ENCODE results near the gene INPP5A. TPM values are rescaled to one million over a fixed set of nuclear protein-coding genes. Genes with fewer than 3 reads are reported as not detected.

Gene INPP5A
- total and polyA plus RNA-seq, 4 donors: 37.7 to 112 (median 54.9) TPM

GRCh38 chr10:132748135-132748534, 210.5 kb downstream of the INPP5A start:
- DNase-seq: no peak
- H3K36me3 ChIP-seq (ENCODE audit: control insufficient read depth in 1 of 2, insufficient read depth in 2 of 2, low read length in 1 of 2): peaks cover 0 to 2% of the 10 kb centered on the region in 2 donors

DNA sequence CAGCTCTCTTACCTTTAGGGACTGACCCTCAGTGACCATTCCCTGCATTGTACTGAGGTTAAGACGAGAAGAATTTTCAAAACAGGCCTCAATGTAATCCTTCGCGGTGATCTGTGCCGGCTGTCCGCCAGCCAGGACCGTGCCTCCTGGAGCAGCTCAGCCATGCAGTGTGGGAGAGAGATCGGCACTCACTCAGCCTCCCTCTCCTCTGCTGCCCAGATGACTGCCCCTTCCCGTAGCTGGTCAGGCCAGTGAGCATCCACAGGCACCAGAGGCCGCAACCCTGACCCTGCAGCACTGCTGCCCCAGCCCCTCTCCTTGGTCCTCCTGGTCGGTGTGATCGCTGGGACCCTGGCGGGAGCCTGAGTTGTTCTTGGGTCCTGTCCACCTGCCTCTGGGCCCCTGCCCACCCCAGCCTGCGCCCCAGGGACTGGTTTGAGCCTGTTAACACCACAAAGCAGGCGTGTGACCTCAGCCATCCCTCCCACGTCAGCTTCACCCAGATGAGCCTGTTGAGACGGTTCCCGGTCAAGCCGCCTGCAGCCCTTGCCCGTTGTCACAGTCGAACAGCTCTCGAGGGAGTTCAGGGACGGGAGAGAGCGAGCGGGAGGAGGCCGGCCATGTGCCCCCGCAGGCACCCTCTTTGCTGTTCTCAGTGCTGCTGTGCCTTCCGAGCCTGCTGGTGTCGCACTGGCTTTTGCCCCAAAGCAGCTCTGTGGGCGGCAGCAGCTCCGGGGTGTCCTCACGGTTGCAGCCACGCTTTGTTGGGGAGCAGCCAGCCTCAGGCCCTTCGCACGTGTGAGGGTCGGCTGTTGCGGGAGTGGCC, 211.2 kb downstream of the INPP5A start:
- WGBS, 2 donors: 43 to 53% methylated on average over 36 of the region's 36 CpGs
- DNase-seq (no peak), ATAC-seq (ENCODE audit: low FRiP score) (no peak)
- Histone ChIP-seq H3K9me3 (ENCODE audit: control insufficient read depth, low read length) (no peaks in the 10 kb centered on the region), H3K27ac (ENCODE audit: low read depth in 1 of 2, low read length in 2 of 2) (no peak overlapping the region), H3K4me3 (ENCODE audit: low read length in 2 of 2) (no peak overlapping the region), H3K4me1 (ENCODE audit: control insufficient read depth in 1 of 2, insufficient read depth in 2 of 2, low read length in 2 of 2) (no peaks in the 10 kb centered on the region), H3K36me3 (ENCODE audit: control insufficient read depth in 1 of 2, insufficient read depth in 2 of 2, low read length in 1 of 2) (peaks cover 0 to 2% of the 10 kb centered on the region in 2 donors), H3K27me3 (ENCODE audit: control insufficient read depth in 1 of 2, insufficient read depth in 2 of 2, low read length in 1 of 2) (no peaks in the 10 kb centered on the region)
- intact Hi-C loops (cut with DNase I): no loop called here

More at GRCh38 chr10:132748135-132748534, 210.5 kb downstream of the INPP5A start:
- Histone ChIP-seq H3K4me3 (ENCODE audit: low read length in 2 of 2) (no peak overlapping the region), H3K27me3 (ENCODE audit: control insufficient read depth in 1 of 2, insufficient read depth in 2 of 2, low read length in 1 of 2) (no peaks in the 10 kb centered on the region), H3K4me1 (ENCODE audit: control insufficient read depth in 1 of 2, insufficient read depth in 2 of 2, low read length in 2 of 2) (no peaks in the 10 kb centered on the region), H3K27ac (ENCODE audit: low read depth in 1 of 2, low read length in 2 of 2) (no peak overlapping the region), H3K9me3 (ENCODE audit: control insufficient read depth, low read length) (no peaks in the 10 kb centered on the region)
- intact Hi-C loops (cut with DNase I): no loop called here
- ATAC-seq (ENCODE audit: low FRiP score): no peak
- 77 to 81% methylated on average over 15 of the region's 15 CpGs for WGBS, 2 donors

DNA sequence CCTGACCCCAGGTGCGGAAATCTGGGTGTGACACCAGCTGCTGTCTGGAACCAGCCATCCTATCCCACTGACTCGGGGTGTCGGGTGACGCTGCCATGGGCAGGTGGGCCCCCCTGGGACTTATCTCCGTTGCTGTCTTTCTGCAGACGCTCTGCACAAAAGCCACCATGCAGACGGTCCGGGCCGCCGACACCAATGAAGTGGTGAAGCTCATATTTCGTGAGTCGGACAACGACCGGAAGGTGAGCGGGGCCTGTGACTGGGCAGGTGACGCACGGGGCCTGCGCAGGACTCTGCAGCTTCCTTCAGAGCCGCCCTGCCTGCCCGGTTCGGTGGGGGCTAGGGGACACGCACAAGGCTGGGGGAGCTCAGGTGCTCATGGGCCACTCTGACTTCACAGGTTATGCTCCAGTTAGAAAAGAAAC, 211.8 kb downstream of the INPP5A start:
- Histone ChIP-seq H3K4me3 (ENCODE audit: low read length in 2 of 2) (no peak overlapping the region), H3K9me3 (ENCODE audit: control insufficient read depth, low read length) (no peaks in the 10 kb centered on the region), H3K36me3 (ENCODE audit: control insufficient read depth in 1 of 2, insufficient read depth in 2 of 2, low read length in 1 of 2) (peaks cover 0 to 2% of the 10 kb centered on the region in 2 donors), H3K27ac (ENCODE audit: low read depth in 1 of 2, low read length in 2 of 2) (no peak overlapping the region), H3K4me1 (ENCODE audit: control insufficient read depth in 1 of 2, insufficient read depth in 2 of 2, low read length in 2 of 2) (no peaks in the 10 kb centered on the region), H3K27me3 (ENCODE audit: control insufficient read depth in 1 of 2, insufficient read depth in 2 of 2, low read length in 1 of 2) (no peaks in the 10 kb centered on the region)
- ATAC-seq (ENCODE audit: low FRiP score): no peak
- intact Hi-C loops (cut with DNase I): no loop called here
- 90 to 91% methylated on average over 22 of the region's 22 CpGs for WGBS, 2 donors
- no peak for DNase-seq

DNA sequence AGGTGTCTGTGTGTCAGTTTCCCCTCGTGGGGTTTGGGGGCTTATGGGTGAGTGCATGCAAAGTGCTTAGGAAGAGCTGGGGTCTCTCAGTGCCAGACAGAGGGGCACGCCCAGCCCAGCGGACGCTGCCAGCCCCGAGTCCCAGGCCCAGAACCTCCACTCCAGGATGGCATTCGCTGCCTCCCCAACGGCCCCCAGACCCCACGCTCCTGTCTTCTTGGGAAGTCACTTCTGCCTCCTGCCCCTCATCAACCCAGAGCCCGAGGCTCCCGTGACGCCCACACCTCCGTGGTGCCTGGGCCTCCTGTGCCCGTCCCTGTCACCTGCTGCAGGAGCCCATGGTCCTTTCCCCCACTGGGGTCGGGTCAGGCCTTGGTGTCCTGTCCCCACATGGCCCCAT, 213.3 kb downstream of the INPP5A start:
- H3K27ac ChIP-seq (ENCODE audit: low read depth in 1 of 2, low read length in 2 of 2): no peak overlapping the region
- ATAC-seq (ENCODE audit: low FRiP score) (no peak), DNase-seq (no peak)
- H3K27me3 ChIP-seq (ENCODE audit: control insufficient read depth in 1 of 2, insufficient read depth in 2 of 2, low read length in 1 of 2): no peaks in the 10 kb centered on the region
- H3K9me3 ChIP-seq (ENCODE audit: control insufficient read depth, low read length): no peaks in the 10 kb centered on the region
- 92 to 93% methylated on average over 14 of the region's 14 CpGs for WGBS, 2 donors
- H3K4me3 ChIP-seq (ENCODE audit: low read length in 2 of 2): no peak overlapping the region
- H3K4me1 ChIP-seq (ENCODE audit: control insufficient read depth in 1 of 2, insufficient read depth in 2 of 2, low read length in 2 of 2): no peaks in the 10 kb centered on the region
- intact Hi-C loops (cut with DNase I): no loop called here
- peaks cover 0 to 3% of the 10 kb centered on the region in 2 donors for H3K36me3 ChIP-seq (ENCODE audit: control insufficient read depth in 1 of 2, insufficient read depth in 2 of 2, low read length in 1 of 2)

GRCh38 chr10:132752378-132752777, 214.8 kb downstream of the INPP5A start:
- Histone ChIP-seq H3K4me1 (ENCODE audit: control insufficient read depth in 1 of 2, insufficient read depth in 2 of 2, low read length in 2 of 2) (no peaks in the 10 kb centered on the region), H3K4me3 (ENCODE audit: low read length in 2 of 2) (no peak overlapping the region), H3K27me3 (ENCODE audit: control insufficient read depth in 1 of 2, insufficient read depth in 2 of 2, low read length in 1 of 2) (no peaks in the 10 kb centered on the region), H3K9me3 (ENCODE audit: control insufficient read depth, low read length) (no peaks in the 10 kb centered on the region), H3K27ac (ENCODE audit: low read depth in 1 of 2, low read length in 2 of 2) (no peak overlapping the region), H3K36me3 (ENCODE audit: control insufficient read depth in 1 of 2, insufficient read depth in 2 of 2, low read length in 1 of 2) (peaks cover 0 to 3% of the 10 kb centered on the region in 2 donors)
- DNase-seq (no peak), ATAC-seq (ENCODE audit: low FRiP score) (peak; percentile 21)
- 94 to 95% methylated on average over 20 of the region's 20 CpGs for WGBS, 2 donors
- intact Hi-C loops (cut with DNase I): no loop called here

- DNase-seq (no peak), ATAC-seq (ENCODE audit: low FRiP score) (no peak)
- intact Hi-C loops (cut with DNase I): no loop called here
- WGBS, 2 donors: 96% methylated on average over 28 of the region's 28 CpGs
- Histone ChIP-seq H3K27ac (ENCODE audit: low read depth in 1 of 2, low read length in 2 of 2) (no peak overlapping the region), H3K27me3 (ENCODE audit: control insufficient read depth in 1 of 2, insufficient read depth in 2 of 2, low read length in 1 of 2) (no peaks in the 10 kb centered on the region), H3K4me1 (ENCODE audit: control insufficient read depth in 1 of 2, insufficient read depth in 2 of 2, low read length in 2 of 2) (no peaks in the 10 kb centered on the region), H3K4me3 (ENCODE audit: low read length in 2 of 2) (no peak overlapping the region), H3K36me3 (ENCODE audit: control insufficient read depth in 1 of 2, insufficient read depth in 2 of 2, low read length in 1 of 2) (peaks cover 0 to 3% of the 10 kb centered on the region in 2 donors), H3K9me3 (ENCODE audit: control insufficient read depth, low read length) (no peaks in the 10 kb centered on the region)
Measured at GRCh38 chr10:132752961-132753360, 215.4 kb downstream of the INPP5A start.

DNA sequence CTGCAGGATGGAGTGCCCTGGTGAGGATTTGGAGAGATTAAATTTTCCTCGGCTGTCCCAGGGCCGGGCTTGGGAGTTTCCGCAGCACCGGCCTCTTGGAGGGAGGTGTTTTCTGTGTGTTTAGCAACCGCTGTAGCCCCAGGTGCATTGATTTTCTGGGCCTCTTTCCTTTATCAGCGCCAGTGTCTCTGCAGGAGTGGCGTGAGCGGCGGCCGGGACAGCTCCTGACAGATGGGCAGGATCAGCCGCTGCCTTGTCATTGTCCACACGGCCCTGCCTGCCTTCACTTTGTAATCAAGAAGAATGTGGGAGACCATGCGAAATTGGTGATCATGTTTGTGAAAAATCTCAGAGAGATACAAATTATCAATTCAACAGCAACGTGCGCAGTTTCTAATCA, 216.0 kb downstream of the INPP5A start:
- Histone ChIP-seq H3K27ac (ENCODE audit: low read depth in 1 of 2, low read length in 2 of 2) (no peak overlapping the region), H3K4me1 (ENCODE audit: control insufficient read depth in 1 of 2, insufficient read depth in 2 of 2, low read length in 2 of 2) (no peaks in the 10 kb centered on the region), H3K9me3 (ENCODE audit: control insufficient read depth, low read length) (no peaks in the 10 kb centered on the region), H3K36me3 (ENCODE audit: control insufficient read depth in 1 of 2, insufficient read depth in 2 of 2, low read length in 1 of 2) (peaks cover 0 to 3% of the 10 kb centered on the region in 2 donors), H3K27me3 (ENCODE audit: control insufficient read depth in 1 of 2, insufficient read depth in 2 of 2, low read length in 1 of 2) (no peaks in the 10 kb centered on the region), H3K4me3 (ENCODE audit: low read length in 2 of 2) (no peak overlapping the region)
- intact Hi-C loops (cut with DNase I): no loop called here
- no peak for ATAC-seq (ENCODE audit: low FRiP score)
- 89 to 91% methylated on average over 15 of the region's 15 CpGs for WGBS, 2 donors
- DNase-seq: no peak

GRCh38 chr10:132754071-132754470, 216.5 kb downstream of the INPP5A start:
- intact Hi-C loops (cut with DNase I): no loop called here

DNA sequence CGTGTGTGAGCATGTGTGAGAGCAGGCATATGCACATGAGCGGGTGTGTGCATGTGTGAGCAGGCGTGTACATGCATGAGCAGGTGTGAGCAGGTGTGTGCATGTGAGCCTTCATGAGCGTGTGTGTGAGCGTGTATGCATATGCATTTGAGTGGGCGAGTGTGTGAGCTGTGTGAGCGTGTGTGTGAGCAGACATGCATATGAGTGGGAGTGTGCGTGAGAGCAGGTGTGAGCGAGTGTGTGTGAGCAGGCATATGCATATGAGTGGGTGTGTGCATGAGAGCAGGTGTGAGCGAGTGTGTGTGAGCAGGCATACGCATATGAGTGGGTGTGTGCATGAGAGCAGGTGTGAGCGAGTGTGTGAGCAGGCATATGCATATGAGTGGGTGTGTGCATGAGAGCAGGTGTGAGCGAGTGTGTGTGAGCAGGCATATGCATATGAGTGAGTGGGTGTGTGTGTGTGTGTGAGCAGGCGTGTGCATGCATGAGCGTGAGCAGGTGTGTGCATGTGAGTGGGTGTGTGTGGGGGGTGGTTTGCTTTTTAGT, 217.7 kb downstream of the INPP5A start:
- DNase-seq: no peak
- Histone ChIP-seq H3K27me3 (ENCODE audit: control insufficient read depth in 1 of 2, insufficient read depth in 2 of 2, low read length in 1 of 2) (no peaks in the 10 kb centered on the region), H3K4me3 (ENCODE audit: low read length in 2 of 2) (no peak overlapping the region), H3K27ac (ENCODE audit: low read depth in 1 of 2, low read length in 2 of 2) (no peak overlapping the region), H3K36me3 (ENCODE audit: control insufficient read depth in 1 of 2, insufficient read depth in 2 of 2, low read length in 1 of 2) (peaks cover 0 to 2% of the 10 kb centered on the region in 2 donors), H3K4me1 (ENCODE audit: control insufficient read depth in 1 of 2, insufficient read depth in 2 of 2, low read length in 2 of 2) (no peaks in the 10 kb centered on the region), H3K9me3 (ENCODE audit: control insufficient read depth, low read length) (no peaks in the 10 kb centered on the region)
- no peak for ATAC-seq (ENCODE audit: low FRiP score)
- intact Hi-C loops (cut with DNase I): no loop called here
- 96 to 98% methylated on average over 15 of the region's 15 CpGs for WGBS, 2 donors

More at GRCh38 chr10:132754071-132754470, 216.5 kb downstream of the INPP5A start:
- no peak for DNase-seq
- ATAC-seq (ENCODE audit: low FRiP score): peak; percentile 12
- Histone ChIP-seq H3K27me3 (ENCODE audit: control insufficient read depth in 1 of 2, insufficient read depth in 2 of 2, low read length in 1 of 2) (no peaks in the 10 kb centered on the region), H3K9me3 (ENCODE audit: control insufficient read depth, low read length) (no peaks in the 10 kb centered on the region), H3K4me1 (ENCODE audit: control insufficient read depth in 1 of 2, insufficient read depth in 2 of 2, low read length in 2 of 2) (no peaks in the 10 kb centered on the region), H3K4me3 (ENCODE audit: low read length in 2 of 2) (no peak overlapping the region), H3K27ac (ENCODE audit: low read depth in 1 of 2, low read length in 2 of 2) (no peak overlapping the region), H3K36me3 (ENCODE audit: control insufficient read depth in 1 of 2, insufficient read depth in 2 of 2, low read length in 1 of 2) (peaks cover 0 to 3% of the 10 kb centered on the region in 2 donors)
- WGBS, 2 donors: 87 to 91% methylated on average over 18 of the region's 18 CpGs

Data from aorta (tissue), 5 donors.